HCT116 (cell line): ENCODE data around the gene UQCC2. TPM values are rescaled to one million over a fixed set of nuclear protein-coding genes. Genes with fewer than 3 reads are reported as not detected.

Experiments used
- ATAC-seq: fragments of 200-7000 bp; cut with Tn5 transposase; 2 replicates; pipeline ENCODE4 v1.9.1; 2020; ENCODE audit warnings: mild to moderate bottlenecking, moderate library complexity
- BruUV-seq: library from RNA; stranded (reverse); fragments of 400-500 nt; replicated peaks from 2 replicates; lab custom pipeline; 2021; lab: Mats Ljungman, UMichigan
- CTCF ChIA-PET: fragments of 300-600 bp; sonication (Branson Sonifier 250); formaldehyde crosslinking; loops from one replicate; lab custom pipeline; 2021; ENCODE audit warnings: antibody characterized with exemption; lab: Charles Lee
- POLR2A ChIA-PET: fragments of 300-600, 350-600 bp; sonication (Branson Sonifier 250); formaldehyde crosslinking; loops from one replicate; lab custom pipeline; 2021; ENCODE audit warnings: antibody characterized with exemption; lab: Charles Lee
- RAD21 ChIA-PET, 2 experiments: fragments of 300-600 bp; sonication (Branson Sonifier 250); formaldehyde crosslinking; loops; one replicate each; lab custom pipeline; 2023; ENCODE audit warnings: low total read pairs in 2 of 2; ENCODE audit not compliant: uncharacterized antibody in 2 of 2, unreplicated experiment in 2 of 2, low non-redundant PET in 1 of 2; lab: Charles Lee
- DNase-seq: peaks from one replicate; pipeline ENCODE4 v3.0.0-alpha.2; 2010; ENCODE audit warnings: low read depth, low spot score
- H2AFZ ChIP-seq: fragments of 200-600 bp; shearing (Covaris generic), sonication (generic); 2 replicates; pipeline ENCODE4 v1.6.1; 2017; ENCODE audit warnings: low read depth, mixed run types, mixed read lengths, antibody characterized with exemption, low read length; ENCODE audit not compliant: poor library complexity, severe bottlenecking
- H3K27ac ChIP-seq: 2 replicates; pipeline ENCODE4 v1.5.1; 2012; ENCODE audit warnings: low read depth, low read length
- H3K27me3 ChIP-seq: fragments of 200-600 bp; sonication (generic); 2 replicates; pipeline ENCODE4 v1.6.1; 2016; ENCODE audit warnings: mixed run types, low read length, mixed read lengths; ENCODE audit not compliant: insufficient read depth
- H3K36me3 ChIP-seq, 2 experiments: fragments of 200-500 bp in 1 of 2; fragments of 200-600 bp in 1 of 2; sonication (Bioruptor generic) in 1 of 2; sonication (generic) in 1 of 2; 2 replicates each; pipeline versions ENCODE4 v1.5.1 to v1.6.1; 2014 to 2016; ENCODE audit warnings: low read length in 2 of 2, inconsistent platforms in 1 of 2, mixed read lengths in 1 of 2, mixed run types in 1 of 2; ENCODE audit not compliant: insufficient read depth in 2 of 2, control insufficient read depth in 1 of 2
- H3K4me1 ChIP-seq, 2 experiments: fragments of 200-600 bp in 1 of 2; sonication (generic) in 1 of 2; 2 replicates each; pipeline versions ENCODE4 v1.5.1 to v1.6.1; 2012 to 2017; ENCODE audit warnings: low read length in 2 of 2, inconsistent platforms in 1 of 2, mild to moderate bottlenecking in 1 of 2, mixed read lengths in 1 of 2, mixed run types in 1 of 2, moderate library complexity in 1 of 2; ENCODE audit not compliant: insufficient read depth in 2 of 2, control insufficient read depth in 1 of 2
- H3K4me2 ChIP-seq: fragments of 200-600 bp; sonication (generic); 2 replicates; pipeline ENCODE4 v1.6.1; 2017; ENCODE audit warnings: mixed run types, low read length, mixed read lengths
- H3K4me3 ChIP-seq, 2 experiments: fragments of 200-600 bp in 1 of 2; sonication (generic) in 1 of 2; replicated peaks in 1 of 2; 2 replicates each; pipeline ENCODE4 v1.5.1; 2011 to 2016; ENCODE audit warnings: low read length in 2 of 2, control low read depth in 1 of 2, low read depth in 1 of 2, mild to moderate bottlenecking in 1 of 2, mixed read lengths in 1 of 2, mixed run types in 1 of 2
- H3K79me2 ChIP-seq: fragments of 200-600 bp; sonication (generic); 2 replicates; pipeline ENCODE4 v1.6.1; 2017; ENCODE audit warnings: mild to moderate bottlenecking, mixed run types, low read length, moderate library complexity, mixed read lengths; ENCODE audit not compliant: insufficient read depth
- H3K9ac ChIP-seq: fragments of 200-600 bp; sonication (generic); 2 replicates; pipeline ENCODE4 v1.6.1; 2016; ENCODE audit warnings: low read length, mixed read lengths
- H3K9me2 ChIP-seq: fragments of 200-600 bp; sonication (generic), shearing (Covaris generic); 2 replicates; pipeline ENCODE4 v1.6.1; 2017; ENCODE audit warnings: mixed run types, mild to moderate bottlenecking, moderate library complexity; ENCODE audit not compliant: insufficient read depth
- H3K9me3 ChIP-seq, 2 experiments: fragments of 200-500 bp in 1 of 2; fragments of 200-600 bp in 1 of 2; sonication (Bioruptor generic) in 1 of 2; sonication (generic) in 1 of 2; 2 replicates each; pipeline ENCODE4 v1.6.1; 2014 to 2017; ENCODE audit warnings: low read length in 2 of 2, mixed read lengths in 2 of 2, inconsistent platforms in 1 of 2, low read depth in 1 of 2, mild to moderate bottlenecking in 1 of 2, mixed run types in 1 of 2, moderate library complexity in 1 of 2; ENCODE audit not compliant: control insufficient read depth in 1 of 2, insufficient read depth in 1 of 2
- H4K20me1 ChIP-seq: fragments of 200-600 bp; sonication (generic), shearing (Covaris generic); 2 replicates; pipeline ENCODE4 v1.6.1; 2017; ENCODE audit warnings: mixed run types, mild to moderate bottlenecking, moderate library complexity; ENCODE audit not compliant: insufficient read depth
- EZH2 ChIP-seq: fragments of 200-600 bp; sonication (generic); IDR thresholded peaks from 2 replicates; pipeline ENCODE4 v1.6.1; 2017; ENCODE audit warnings: antibody characterized with exemption, mixed run types
- FOSL1 ChIP-seq: IDR thresholded peaks from 2 replicates; pipeline ENCODE4 v1.6.1; 2012; ENCODE audit warnings: low read depth
- JUND ChIP-seq: IDR thresholded peaks from 2 replicates; pipeline ENCODE4 v1.6.1; 2012
- POLR2A ChIP-seq: IDR thresholded peaks from 2 replicates; pipeline ENCODE4 v1.7.0; 2011; ENCODE audit warnings: borderline replicate concordance; ENCODE audit not compliant: insufficient read depth, insufficient read length; ENCODE audit errors: extremely low read depth
- POLR2AphosphoS5 ChIP-seq: IDR thresholded peaks from 2 replicates; pipeline ENCODE4 v1.6.1; 2011; ENCODE audit warnings: mild to moderate bottlenecking, low read depth, low read length, moderate library complexity
- SIN3A ChIP-seq: IDR thresholded peaks from 2 replicates; pipeline ENCODE4 v1.6.1; 2012; ENCODE audit warnings: low read depth
- SRF ChIP-seq: IDR thresholded peaks from 2 replicates; pipeline ENCODE4 v1.6.1; 2012; ENCODE audit warnings: low read depth
- TCF7L2 ChIP-seq: IDR thresholded peaks from 2 replicates; pipeline ENCODE4 v1.7.0; 2011; ENCODE audit warnings: borderline replicate concordance, inconsistent platforms; ENCODE audit not compliant: insufficient read depth, insufficient read length; ENCODE audit errors: extremely low read depth
- YY1 ChIP-seq: IDR thresholded peaks from 2 replicates; pipeline ENCODE4 v1.6.1; 2011; ENCODE audit warnings: low read length, low read depth, moderate library complexity, mild to moderate bottlenecking; ENCODE audit not compliant: insufficient replicate concordance; ENCODE audit errors: extremely low read depth
- ZNF274 ChIP-seq: fragments of 200-500 bp; sonication (Bioruptor generic); IDR thresholded peaks from 2 replicates; pipeline ENCODE4 v1.6.1; 2014; ENCODE audit warnings: mild to moderate bottlenecking, low read depth, low read length, inconsistent platforms
- intact Hi-C: fragments of 100-400 bp; cut with micrococcal nuclease; formaldehyde crosslinking; loops from 2 replicates; pipeline ENCODE4 v1.10.0; 2022
- total RNA-seq: library from RNA; stranded (reverse); gene quantifications from one replicate; pipeline ENCODE4 v1.2.1, GENCODE V29; 2021; ENCODE audit not compliant: unreplicated experiment
- TF ChIP-seq, protein P1 (sequence below): IDR thresholded peaks from 2 replicates; pipeline ENCODE4 v1.6.1; 2012
- TF ChIP-seq, protein P2 (sequence below): IDR thresholded peaks from 2 replicates; pipeline ENCODE4 v1.6.1; 2012; ENCODE audit warnings: low read depth

The UQCC2 gene
- total RNA-seq, 1 experiment from 2014 or later, result 95.1 TPM

DNA sequence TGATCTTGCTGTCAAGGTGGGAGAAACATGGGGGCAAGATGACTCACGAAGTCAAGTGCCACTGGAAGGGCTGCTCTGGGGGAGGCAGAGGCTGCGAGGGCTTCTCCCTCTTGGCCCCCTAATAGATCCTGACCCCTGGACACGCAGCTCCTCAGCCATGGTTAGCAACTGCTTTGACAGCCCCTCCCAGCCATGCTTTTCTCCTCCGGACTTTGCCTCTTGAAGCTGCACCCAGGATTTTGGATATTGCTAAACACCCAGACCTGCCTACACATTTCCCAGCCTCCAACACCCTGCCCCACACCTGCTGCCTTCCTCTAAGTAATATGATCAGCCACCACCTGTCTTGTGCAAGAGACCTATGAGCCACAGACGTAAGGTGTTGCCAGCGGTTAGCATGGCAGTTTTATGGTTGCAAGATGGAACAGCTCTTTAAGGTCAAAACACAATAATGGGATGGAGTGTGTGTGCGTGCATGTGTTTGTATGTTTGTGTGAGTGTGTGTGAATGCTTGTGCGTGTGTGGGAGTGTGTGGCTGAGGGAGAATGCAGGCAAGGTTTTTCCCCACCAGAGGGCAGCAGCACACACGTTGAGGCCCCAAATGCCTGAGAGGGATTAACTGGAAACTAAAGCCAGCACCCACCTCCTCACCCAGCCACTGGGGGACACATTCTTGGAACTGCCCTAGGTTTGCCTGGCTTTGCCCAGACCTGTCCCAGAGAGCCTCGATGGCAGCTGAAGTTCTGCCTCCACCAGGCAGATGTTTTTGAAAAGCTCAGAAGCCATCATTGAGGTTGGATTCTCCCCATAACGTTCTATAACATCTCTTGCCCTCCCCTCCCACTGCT is 32.7 kb upstream of the UQCC2 start (continued):
- TF ChIP-seq, protein P1, sequence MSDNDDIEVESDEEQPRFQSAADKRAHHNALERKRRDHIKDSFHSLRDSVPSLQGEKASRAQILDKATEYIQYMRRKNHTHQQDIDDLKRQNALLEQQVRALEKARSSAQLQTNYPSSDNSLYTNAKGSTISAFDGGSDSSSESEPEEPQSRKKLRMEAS, result no peak
- no peak for TF ChIP-seq SRF
- no peak for TF ChIP-seq ZNF274
- TF ChIP-seq JUND, result no peak
- TF ChIP-seq YY1, result no peak
- no peak for TF ChIP-seq SIN3A

DNA sequence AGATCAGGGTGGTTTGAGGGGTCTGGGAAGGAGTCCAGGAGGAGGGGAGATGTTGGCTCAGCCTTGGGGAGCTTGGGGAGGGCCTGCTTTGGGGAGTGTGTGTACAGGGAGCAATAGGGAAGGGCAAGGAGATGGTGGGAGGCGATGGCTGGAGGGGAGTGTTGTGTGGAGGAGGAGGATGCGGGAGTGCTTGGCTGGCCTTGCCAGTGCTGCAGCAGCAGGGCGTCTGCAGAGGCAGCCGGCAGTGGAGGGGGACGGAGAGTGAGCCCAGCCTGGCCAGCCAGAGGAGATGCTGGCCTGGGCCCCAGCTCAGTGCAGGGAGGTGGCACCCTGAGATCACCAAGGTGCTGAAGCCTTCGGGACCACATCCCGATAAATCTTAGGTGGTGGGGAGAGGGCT is 31.3 kb upstream of the UQCC2 start:
- Histone ChIP-seq H3K27me3 (peaks cover 6% of the 10 kb centered on the region; the same call in 1 of the 2 replicates), H3K4me1 (peaks cover 2 to 9% of the 10 kb centered on the region in 2 experiments; a peak in 3 of 4 replicates), H3K79me2 (no peaks in the 10 kb centered on the region), H4K20me1 (no peaks in the 10 kb centered on the region), H3K4me2 (no peak overlapping the region), H3K9me2 (no peaks in the 10 kb centered on the region), H2AFZ (no peak overlapping the region), H3K36me3 (no peaks in the 10 kb centered on the region), H3K9ac (no peak overlapping the region), H3K9me3 (no peaks in the 10 kb centered on the region), H3K4me3 (no peak overlapping the region), H3K27ac (no peak overlapping the region)
- ChIA-PET RAD21 (no interaction called here), POLR2A (no interaction called here), CTCF (interaction anchor here (0.8 to 3.5 kb wide), 3 partner anchors 29 to 412 kb away, joined by 4 to 14 read pairs (median 8); no protein-coding TSS in a partner anchor)
- ATAC-seq (no peak), DNase-seq (no peak)
- intact Hi-C loops, result no loop called here
- BruUV-seq, result no TSS peak
- no peak for TF ChIP-seq FOSL1
- TF ChIP-seq EZH2, result no peak
- no peak for TF ChIP-seq POLR2A
- TF ChIP-seq, protein P2, sequence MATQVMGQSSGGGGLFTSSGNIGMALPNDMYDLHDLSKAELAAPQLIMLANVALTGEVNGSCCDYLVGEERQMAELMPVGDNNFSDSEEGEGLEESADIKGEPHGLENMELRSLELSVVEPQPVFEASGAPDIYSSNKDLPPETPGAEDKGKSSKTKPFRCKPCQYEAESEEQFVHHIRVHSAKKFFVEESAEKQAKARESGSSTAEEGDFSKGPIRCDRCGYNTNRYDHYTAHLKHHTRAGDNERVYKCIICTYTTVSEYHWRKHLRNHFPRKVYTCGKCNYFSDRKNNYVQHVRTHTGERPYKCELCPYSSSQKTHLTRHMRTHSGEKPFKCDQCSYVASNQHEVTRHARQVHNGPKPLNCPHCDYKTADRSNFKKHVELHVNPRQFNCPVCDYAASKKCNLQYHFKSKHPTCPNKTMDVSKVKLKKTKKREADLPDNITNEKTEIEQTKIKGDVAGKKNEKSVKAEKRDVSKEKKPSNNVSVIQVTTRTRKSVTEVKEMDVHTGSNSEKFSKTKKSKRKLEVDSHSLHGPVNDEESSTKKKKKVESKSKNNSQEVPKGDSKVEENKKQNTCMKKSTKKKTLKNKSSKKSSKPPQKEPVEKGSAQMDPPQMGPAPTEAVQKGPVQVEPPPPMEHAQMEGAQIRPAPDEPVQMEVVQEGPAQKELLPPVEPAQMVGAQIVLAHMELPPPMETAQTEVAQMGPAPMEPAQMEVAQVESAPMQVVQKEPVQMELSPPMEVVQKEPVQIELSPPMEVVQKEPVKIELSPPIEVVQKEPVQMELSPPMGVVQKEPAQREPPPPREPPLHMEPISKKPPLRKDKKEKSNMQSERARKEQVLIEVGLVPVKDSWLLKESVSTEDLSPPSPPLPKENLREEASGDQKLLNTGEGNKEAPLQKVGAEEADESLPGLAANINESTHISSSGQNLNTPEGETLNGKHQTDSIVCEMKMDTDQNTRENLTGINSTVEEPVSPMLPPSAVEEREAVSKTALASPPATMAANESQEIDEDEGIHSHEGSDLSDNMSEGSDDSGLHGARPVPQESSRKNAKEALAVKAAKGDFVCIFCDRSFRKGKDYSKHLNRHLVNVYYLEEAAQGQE, result no peak
- TF ChIP-seq, protein P1, result no peak
- no peak for TF ChIP-seq POLR2AphosphoS5
- TF ChIP-seq SIN3A, result no peak
- no peak for TF ChIP-seq TCF7L2
